ENCODE data around the gene TALDO1.
A peak's percentile ranks its signal among the peaks of the same experiment; 100 is the strongest.

The TALDO1 gene

DNA sequence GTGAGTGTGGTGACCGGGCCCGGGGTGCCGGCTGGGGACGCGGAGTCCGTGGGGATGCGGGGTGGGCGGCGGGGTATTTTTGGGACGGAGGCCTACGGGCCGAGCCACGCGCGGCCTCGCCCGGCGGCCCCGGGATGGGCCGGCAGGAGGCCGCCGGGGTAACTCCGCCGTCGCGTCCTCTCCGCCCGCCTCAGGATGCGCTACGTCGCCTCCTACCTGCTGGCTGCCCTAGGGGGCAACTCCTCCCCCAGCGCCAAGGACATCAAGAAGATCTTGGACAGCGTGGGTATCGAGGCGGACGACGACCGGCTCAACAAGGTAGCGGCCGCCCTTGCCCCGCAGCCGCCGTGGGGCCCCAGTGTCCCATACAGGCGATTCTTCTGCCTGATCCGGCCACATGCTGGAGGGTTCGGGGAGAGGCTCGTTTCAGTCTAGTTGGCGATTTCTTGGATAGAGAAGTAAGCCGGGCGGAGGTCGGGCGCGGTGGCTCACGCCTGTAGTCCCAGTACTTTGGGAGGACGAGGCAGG is 62.8 kb downstream of the TALDO1 start:
- TF ChIP-seq, protein P1, sequence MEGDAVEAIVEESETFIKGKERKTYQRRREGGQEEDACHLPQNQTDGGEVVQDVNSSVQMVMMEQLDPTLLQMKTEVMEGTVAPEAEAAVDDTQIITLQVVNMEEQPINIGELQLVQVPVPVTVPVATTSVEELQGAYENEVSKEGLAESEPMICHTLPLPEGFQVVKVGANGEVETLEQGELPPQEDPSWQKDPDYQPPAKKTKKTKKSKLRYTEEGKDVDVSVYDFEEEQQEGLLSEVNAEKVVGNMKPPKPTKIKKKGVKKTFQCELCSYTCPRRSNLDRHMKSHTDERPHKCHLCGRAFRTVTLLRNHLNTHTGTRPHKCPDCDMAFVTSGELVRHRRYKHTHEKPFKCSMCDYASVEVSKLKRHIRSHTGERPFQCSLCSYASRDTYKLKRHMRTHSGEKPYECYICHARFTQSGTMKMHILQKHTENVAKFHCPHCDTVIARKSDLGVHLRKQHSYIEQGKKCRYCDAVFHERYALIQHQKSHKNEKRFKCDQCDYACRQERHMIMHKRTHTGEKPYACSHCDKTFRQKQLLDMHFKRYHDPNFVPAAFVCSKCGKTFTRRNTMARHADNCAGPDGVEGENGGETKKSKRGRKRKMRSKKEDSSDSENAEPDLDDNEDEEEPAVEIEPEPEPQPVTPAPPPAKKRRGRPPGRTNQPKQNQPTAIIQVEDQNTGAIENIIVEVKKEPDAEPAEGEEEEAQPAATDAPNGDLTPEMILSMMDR (IDR thresholded peaks at IDR 0.05; ENCODE audit: low read depth, low read length, missing control alignments): no peak
- peak overlapping the region; percentile 99 for H3K4me3 ChIP-seq (replicated peaks; ENCODE audit: low read depth, low read length)
- DNase-seq (ENCODE audit: extremely low read depth, low read depth): no peak

DNA sequence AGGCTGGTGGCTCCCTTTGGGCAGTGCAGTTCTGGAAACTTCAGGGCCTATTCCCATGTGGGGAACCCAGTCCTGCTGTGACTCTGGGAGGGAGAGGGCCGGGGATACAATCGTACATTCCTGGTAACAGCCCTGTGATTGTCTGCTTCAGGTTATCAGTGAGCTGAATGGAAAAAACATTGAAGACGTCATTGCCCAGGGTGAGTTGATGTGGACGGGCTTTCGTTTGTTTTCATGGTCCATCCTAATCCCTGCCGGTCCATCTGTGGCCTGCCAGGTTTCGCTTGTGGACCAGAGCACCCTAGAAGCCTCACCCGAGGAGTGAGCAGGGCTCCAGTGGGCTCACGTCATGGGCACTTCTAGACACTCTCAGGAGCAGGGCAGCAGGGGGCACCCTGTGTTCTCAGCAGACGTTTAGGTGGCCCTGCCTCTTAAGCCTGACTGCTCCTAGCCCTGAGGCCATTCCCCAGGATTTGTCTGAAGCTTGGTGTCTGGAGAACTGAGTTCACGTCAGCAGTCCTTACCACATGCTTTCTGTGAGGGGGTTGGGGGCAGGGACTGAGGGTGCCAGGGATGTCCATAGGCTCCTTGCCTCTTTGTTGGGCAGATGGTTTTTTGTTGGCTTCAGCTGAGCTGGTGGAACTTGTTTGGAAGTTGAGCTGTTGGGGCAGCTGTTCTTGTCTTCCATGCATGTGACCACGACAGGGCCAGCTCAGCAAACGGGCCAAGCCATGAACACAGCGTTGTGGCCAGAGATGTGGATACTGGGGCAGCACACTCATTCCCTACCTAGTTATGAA is 64.4 kb downstream of the TALDO1 start:
- no peak for DNase-seq (ENCODE audit: extremely low read depth, low read depth)
- H3K4me3 ChIP-seq (replicated peaks; ENCODE audit: low read depth, low read length): peak overlapping the region; percentile 99
- TF ChIP-seq, protein P1 (IDR thresholded peaks at IDR 0.05; ENCODE audit: low read depth, low read length, missing control alignments): no peak

DNA sequence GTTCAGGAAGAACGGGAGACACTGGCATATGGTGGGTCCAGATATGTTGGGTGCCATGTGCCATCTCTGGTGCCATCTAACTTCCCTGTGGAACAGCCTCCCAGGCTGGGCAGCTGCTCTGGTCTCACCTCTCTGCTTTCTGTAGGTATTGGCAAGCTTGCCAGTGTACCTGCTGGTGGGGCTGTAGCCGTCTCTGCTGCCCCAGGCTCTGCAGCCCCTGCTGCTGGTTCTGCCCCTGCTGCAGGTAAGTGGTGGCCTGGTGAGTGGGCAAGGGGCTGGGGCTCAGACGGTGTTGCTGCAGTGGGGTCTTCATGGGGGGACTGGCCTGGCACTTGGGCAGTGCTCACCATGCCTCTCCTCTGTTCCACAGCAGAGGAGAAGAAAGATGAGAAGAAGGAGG is 65.1 kb downstream of the TALDO1 start:
- TF ChIP-seq, protein P1 (IDR thresholded peaks at IDR 0.05; ENCODE audit: low read depth, low read length, missing control alignments): no peak
- peak overlapping the region; percentile 99 for H3K4me3 ChIP-seq (replicated peaks; ENCODE audit: low read depth, low read length)
- DNase-seq (ENCODE audit: extremely low read depth, low read depth): no peak

DNA sequence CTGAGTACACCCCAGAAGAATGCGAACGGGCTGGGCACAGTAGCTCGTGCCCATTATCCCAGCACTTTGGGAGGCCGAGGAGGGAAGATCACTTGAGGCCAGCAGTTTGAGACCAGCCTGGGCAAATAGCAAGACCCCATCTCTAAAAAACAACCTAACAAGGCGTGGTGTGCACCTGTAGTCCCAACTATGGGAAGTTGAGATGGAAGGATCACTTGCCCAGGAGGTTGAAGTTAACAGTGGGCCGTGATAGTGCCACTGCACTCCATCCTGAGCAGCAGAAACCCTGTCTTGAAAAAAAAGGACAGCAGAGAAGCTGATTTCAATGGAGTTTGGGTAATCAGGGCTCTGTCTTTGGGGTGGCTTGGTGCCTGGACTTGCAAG is 65.8 kb downstream of the TALDO1 start:
- TF ChIP-seq, protein P1 (IDR thresholded peaks at IDR 0.05; ENCODE audit: low read depth, low read length, missing control alignments): no peak
- no peak for DNase-seq (ENCODE audit: extremely low read depth, low read depth)
- no peak overlapping the region for H3K4me3 ChIP-seq (replicated peaks; ENCODE audit: low read depth, low read length)

DNA sequence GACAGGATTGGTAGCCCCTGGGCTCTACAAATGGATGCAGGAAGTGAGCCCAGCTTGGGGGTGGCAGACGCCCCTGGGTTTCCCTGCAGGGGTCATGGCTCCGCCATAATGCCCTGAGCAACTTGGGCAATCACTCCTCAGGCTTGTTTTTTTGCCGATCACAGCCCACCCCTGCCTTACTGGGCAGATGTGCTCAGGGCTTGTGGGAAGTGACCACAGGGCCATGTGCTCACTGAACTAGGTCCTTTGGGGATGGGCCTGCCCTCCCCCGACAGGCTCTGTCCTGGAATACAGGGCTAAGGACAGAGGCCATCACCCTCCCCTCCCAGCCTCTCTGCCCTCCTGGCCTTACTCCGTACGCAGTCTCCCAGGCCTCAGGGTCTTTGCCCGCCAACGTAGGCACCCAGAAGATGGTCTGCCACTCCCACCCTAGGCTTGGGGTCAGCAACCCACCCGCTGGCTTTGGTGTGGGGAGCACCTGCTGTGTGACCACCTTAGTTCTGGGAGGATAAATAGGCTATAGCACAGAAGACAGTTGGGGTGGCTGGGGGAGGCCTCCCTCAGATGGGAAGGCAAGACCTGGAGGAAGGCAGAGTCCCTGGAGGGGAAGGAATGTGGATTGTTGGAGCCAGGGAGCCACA is 66.3 kb downstream of the TALDO1 start:
- TF ChIP-seq, protein P1 (IDR thresholded peaks at IDR 0.05; ENCODE audit: low read depth, low read length, missing control alignments): no peak
- H3K4me3 ChIP-seq (replicated peaks; ENCODE audit: low read depth, low read length): no peak overlapping the region
- no peak for DNase-seq (ENCODE audit: extremely low read depth, low read depth)

Measured in HFF-Myc (cell line).